ENCODE results near the gene ASCL5. TPM values are rescaled to one million over a fixed set of nuclear protein-coding genes. Genes with fewer than 3 reads are reported as not detected.

The ASCL5 gene
- polyA plus RNA-seq (2012; ENCODE audit: missing spikeins), result not detected

GRCh38 chr1:201126832-201127754 lies at the start of gene ASCL5:
TSS of gene ASCL5 (minus strand) at chr1:201127184. CDS start at chr1:201115372, 11,812 bp downstream.
- no peak for TF ChIP-seq POLR2A (IDR thresholded peaks at IDR 0.05; ENCODE audit: low read depth, low read length)
- no peak for TF ChIP-seq TAF1 (IDR thresholded peaks at IDR 0.05; ENCODE audit: borderline replicate concordance, low read depth, low read length)
- no peak for TF ChIP-seq POLR2AphosphoS5 (IDR thresholded peaks at IDR 0.05; ENCODE audit: low read depth, low read length)
- FAIRE-seq (no peak), DNase-seq (ENCODE audit: insufficient read length) (no peak)

DNA sequence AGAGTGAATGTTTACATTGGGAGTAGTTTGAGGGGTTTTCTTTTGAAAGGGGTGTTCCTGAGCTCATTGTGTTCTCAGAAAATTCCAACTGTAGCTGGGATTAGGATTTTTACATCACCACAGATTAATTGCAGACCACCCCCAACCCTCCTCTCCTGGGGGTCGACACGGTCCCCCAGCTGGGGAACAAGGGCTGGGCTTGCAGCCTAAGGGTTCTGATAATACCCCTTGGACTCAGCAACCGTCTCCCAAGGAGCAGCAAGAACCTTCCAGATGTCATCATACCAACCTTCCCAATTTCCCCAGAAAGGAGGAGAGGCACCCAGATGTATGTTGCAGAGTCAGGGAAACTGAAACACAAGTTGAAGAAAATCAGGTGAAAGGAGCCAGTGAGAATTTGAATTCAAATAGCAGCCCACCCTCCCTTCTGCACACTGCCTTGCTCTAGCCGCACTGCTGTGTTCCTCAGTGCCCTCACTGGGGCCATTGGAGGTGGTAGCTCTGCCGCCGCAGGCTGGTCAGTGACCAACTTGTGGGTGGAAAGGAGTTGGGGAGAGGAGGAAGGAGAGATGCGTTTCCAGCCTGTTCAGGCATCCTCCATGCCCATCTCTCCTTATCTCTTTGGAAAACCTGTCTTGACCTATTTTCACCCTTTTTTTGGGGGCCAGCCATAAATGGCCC lies 49.0 kb upstream of the ASCL5 start:
- no peak for TF ChIP-seq POLR2AphosphoS5 (IDR thresholded peaks at IDR 0.05; ENCODE audit: low read depth, low read length)
- TF ChIP-seq TAF1 (IDR thresholded peaks at IDR 0.05; ENCODE audit: borderline replicate concordance, low read depth, low read length), result no peak
- TF ChIP-seq POLR2A (IDR thresholded peaks at IDR 0.05; ENCODE audit: low read depth, low read length), result no peak
- DNase-seq (ENCODE audit: insufficient read length), result no peak
- no peak for FAIRE-seq

DNA sequence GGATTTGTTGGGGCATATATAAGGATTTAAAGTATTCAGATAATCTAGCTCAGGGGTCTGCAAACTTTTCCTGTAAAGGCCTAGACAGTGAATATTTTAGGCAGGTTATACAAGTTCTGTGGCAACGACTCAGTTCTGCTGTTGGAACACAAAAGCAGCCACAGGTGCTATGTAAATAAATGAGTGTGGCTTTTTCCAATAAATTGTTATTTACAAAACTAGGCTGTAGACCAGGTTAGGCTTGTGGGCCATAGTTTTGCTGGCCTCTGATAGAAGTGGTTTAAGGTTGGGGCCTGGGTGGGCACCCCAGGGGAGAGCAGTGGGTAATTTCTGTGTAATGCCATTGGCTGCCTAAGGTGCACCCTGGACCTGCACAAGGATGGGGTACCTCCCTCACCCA lies 46.8 kb upstream of the ASCL5 start:
- no peak for FAIRE-seq

DNA sequence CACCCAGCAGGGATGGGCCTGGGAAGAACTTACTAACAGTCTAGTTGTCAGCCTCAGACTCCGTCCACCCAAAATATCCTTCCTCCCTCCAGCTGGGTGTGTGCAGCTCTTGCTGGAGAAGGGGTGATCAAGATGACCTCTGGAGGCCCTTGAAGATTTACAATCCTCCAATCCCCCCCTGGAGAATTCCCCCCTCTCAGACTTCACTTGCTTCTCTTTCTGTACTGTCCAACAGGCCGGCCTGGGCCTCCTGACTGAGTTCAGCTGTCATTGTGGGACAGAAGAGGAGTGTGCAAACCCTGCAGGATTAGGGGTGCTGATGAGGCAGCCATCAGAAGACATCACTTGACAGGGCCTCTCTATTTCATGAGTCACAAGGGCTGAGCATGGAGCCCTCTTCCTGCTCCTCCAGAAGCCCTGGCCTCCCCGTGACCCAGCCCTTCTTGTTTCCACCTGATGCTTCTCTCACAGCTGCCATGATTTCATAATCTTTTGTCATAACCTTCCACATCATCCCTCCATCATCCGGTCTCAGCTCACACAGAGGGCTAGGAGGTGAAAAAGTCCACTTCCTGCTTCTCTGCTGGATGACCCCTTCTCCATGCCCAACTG lies 46.1 kb upstream of the ASCL5 start:
- no peak for FAIRE-seq
- no peak for DNase-seq (ENCODE audit: insufficient read length)
- TF ChIP-seq POLR2AphosphoS5 (IDR thresholded peaks at IDR 0.05; ENCODE audit: low read depth, low read length) (no peak), TAF1 (IDR thresholded peaks at IDR 0.05; ENCODE audit: borderline replicate concordance, low read depth, low read length) (no peak), POLR2A (IDR thresholded peaks at IDR 0.05; ENCODE audit: low read depth, low read length) (no peak)

More for the DNA sequence above, 46.8 kb upstream of the ASCL5 start:
- DNase-seq (ENCODE audit: insufficient read length), result no peak
- TF ChIP-seq POLR2AphosphoS5 (IDR thresholded peaks at IDR 0.05; ENCODE audit: low read depth, low read length) (no peak), TAF1 (IDR thresholded peaks at IDR 0.05; ENCODE audit: borderline replicate concordance, low read depth, low read length) (no peak), POLR2A (IDR thresholded peaks at IDR 0.05; ENCODE audit: low read depth, low read length) (no peak)

- FAIRE-seq (no peak), DNase-seq (ENCODE audit: insufficient read length) (no peak)
- TF ChIP-seq TAF1 (IDR thresholded peaks at IDR 0.05; ENCODE audit: borderline replicate concordance, low read depth, low read length), result no peak
- TF ChIP-seq POLR2A (IDR thresholded peaks at IDR 0.05; ENCODE audit: low read depth, low read length), result no peak
- TF ChIP-seq POLR2AphosphoS5 (IDR thresholded peaks at IDR 0.05; ENCODE audit: low read depth, low read length), result no peak
Measured at GRCh38 chr1:201172326-201172725, 45.3 kb upstream of the ASCL5 start.

- peak; percentile 49 for DNase-seq (ENCODE audit: insufficient read length)
- no peak for TF ChIP-seq TAF1 (IDR thresholded peaks at IDR 0.05; ENCODE audit: borderline replicate concordance, low read depth, low read length)
- TF ChIP-seq POLR2AphosphoS5 (IDR thresholded peaks at IDR 0.05; ENCODE audit: low read depth, low read length), result no peak
- TF ChIP-seq POLR2A (IDR thresholded peaks at IDR 0.05; ENCODE audit: low read depth, low read length), result no peak
- FAIRE-seq, result peak; percentile 86
Measured at GRCh38 chr1:201171063-201172036, 44.4 kb upstream of the ASCL5 start.

DNA sequence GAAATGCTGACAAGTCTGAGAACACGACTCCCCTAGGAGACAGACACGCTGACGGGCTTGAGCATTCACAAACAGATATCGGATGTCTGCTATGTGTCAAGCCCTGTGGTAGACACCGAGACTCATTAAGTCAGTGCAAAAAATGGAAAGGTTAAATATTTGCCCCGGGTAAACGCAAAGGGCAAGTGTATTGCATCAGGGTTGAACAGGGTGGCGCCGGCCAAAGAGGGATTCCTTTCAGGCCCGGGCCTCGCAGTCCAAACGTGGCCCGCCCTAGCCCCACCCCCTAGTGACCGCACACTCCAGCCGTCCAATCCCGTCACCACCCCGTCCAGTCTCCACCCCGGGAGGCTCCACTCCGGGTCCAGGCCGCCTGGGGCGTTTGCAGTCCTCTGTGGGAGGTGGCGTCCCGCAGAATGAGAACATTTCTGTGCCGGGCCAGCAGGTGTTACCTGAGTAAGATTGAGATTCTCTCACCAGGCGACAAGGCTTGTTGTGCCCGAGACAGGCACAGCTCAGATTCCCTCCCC lies 43.6 kb upstream of the ASCL5 start:
- peak; percentile 94 for DNase-seq (ENCODE audit: insufficient read length)
- no peak for TF ChIP-seq POLR2A (IDR thresholded peaks at IDR 0.05; ENCODE audit: low read depth, low read length)
- FAIRE-seq, result peak; percentile 85

DNA sequence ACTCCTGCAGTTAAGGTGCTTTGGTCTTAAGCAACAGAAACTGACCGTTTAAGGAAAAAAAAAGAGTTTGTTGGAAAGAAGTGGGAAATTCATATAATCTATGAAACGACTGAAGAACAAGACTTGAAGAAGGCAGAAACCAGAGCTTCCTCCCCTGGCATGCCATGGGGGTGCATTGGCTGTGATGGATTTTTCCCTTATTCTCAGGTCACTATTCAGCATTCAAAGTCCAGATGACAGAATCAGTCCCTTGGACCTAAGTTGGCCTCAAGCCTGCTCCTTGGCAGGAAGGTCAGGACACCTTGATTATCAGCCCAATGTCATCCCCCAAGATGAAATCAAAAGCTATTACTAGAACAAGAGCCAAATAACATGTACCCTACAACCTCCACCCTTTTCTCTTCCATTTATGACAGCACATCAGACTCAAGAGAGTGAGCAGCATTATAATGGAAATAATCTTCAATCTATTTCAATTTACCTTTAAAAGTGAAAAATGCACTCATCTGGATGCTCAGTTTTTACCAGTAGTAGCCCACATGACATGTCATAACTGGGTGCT lies 43.1 kb upstream of the ASCL5 start:
- no peak for TF ChIP-seq TAF1 (IDR thresholded peaks at IDR 0.05; ENCODE audit: borderline replicate concordance, low read depth, low read length)
- no peak for TF ChIP-seq POLR2AphosphoS5 (IDR thresholded peaks at IDR 0.05; ENCODE audit: low read depth, low read length)
- TF ChIP-seq POLR2A (IDR thresholded peaks at IDR 0.05; ENCODE audit: low read depth, low read length), result no peak
- FAIRE-seq (no peak), DNase-seq (ENCODE audit: insufficient read length) (no peak)

GRCh38 chr1:201169203-201169602 lies 42.2 kb upstream of the ASCL5 start:
- DNase-seq (ENCODE audit: insufficient read length) (no peak), FAIRE-seq (no peak)
- TF ChIP-seq TAF1 (IDR thresholded peaks at IDR 0.05; ENCODE audit: borderline replicate concordance, low read depth, low read length) (no peak), POLR2AphosphoS5 (IDR thresholded peaks at IDR 0.05; ENCODE audit: low read depth, low read length) (no peak), POLR2A (IDR thresholded peaks at IDR 0.05; ENCODE audit: low read depth, low read length) (no peak)
